ENCODE results near the gene BACH2.
"Not testable (repeated sequence)": the region's sequence is repeated elsewhere in the genome, so short reads cannot be mapped to it uniquely, and the experiment has no call there.

DNA sequence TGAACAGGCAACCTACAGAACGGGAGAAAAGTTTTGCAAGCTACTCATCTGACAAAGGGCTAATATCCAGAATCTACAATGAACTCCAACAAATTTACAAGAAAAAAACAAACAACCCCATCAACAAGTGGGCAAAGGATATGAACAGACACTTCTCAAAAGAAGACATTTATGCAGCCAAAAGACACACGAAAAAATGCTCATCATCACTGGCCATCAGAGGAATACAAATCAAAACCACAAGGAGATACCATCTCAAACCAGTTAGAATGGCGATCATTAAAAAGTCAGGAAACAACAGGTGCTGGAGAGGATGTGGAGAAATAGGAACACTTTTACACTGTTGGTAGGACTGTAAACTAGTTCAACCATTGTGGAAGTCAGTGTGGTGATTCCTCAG, 237.5 kb downstream of the BACH2 start:
- TF ChIP-seq CTCF, POLR2A (IDR thresholded peaks at IDR 0.05): not testable (repeated sequence)

Measured in stomach (tissue), 4 donors.